Activated naive CD4-positive, alpha-beta T cell (primary cell): ENCODE data around the gene FBN1.

Source experiments
- DNase-seq, 4 experiments: peaks; one replicate each; lab custom pipeline; 2025; lab: John Stamatoyannopoulos, UW

The FBN1 gene

DNA sequence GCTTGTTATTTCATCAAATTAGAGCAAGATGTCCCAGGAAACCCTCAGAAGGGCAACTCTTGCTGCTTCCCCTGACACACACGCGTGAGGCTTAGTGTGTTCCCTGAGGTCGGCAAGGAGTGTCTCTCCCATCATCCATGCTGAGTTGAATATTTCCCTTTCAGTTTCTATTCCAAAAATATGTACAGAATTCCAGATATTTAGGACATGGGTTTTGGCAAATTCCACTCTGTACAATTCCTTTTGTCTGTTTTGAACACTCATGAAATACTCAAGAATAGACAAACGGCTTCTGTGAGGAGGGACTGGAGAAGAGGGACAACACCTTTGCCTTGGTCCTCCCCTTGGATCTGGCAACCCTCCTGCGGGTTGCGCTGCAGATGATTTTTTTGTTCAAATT is 176.2 kb downstream of the FBN1 start:
- DNase-seq: no peak

DNA sequence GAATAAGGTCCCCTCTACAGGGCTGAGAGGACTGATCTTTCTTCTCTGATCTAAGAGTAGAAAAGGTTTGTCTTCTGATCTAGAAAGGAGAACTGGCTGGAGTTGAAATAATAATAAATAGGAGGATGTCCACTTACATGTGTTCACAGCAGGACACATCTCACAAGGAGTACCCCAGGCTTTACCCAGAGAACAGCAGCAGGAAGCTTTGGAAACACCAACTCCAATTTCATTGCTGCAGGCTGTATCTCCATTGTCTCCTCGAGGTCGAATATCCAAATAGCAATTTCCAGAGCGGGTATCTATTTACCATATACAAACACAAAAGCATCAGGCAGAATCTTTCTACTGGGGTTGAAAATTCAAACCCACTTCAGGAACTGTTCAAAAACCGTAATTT is 177.7 kb downstream of the FBN1 start:
- no peak for DNase-seq

GRCh38 chr15:48466820-48467219 is 178.7 kb downstream of the FBN1 start:
- no peak for DNase-seq

GRCh38 chr15:48466079-48466478 is 179.4 kb downstream of the FBN1 start:
- DNase-seq: no peak

GRCh38 chr15:48465410-48465809 is 180.1 kb downstream of the FBN1 start:
- no peak for DNase-seq

- DNase-seq: no peak
Measured at GRCh38 chr15:48463366-48463880, 182.1 kb downstream of the FBN1 start.

- no peak for DNase-seq
Measured at GRCh38 chr15:48462688-48463087, 182.8 kb downstream of the FBN1 start.

DNA sequence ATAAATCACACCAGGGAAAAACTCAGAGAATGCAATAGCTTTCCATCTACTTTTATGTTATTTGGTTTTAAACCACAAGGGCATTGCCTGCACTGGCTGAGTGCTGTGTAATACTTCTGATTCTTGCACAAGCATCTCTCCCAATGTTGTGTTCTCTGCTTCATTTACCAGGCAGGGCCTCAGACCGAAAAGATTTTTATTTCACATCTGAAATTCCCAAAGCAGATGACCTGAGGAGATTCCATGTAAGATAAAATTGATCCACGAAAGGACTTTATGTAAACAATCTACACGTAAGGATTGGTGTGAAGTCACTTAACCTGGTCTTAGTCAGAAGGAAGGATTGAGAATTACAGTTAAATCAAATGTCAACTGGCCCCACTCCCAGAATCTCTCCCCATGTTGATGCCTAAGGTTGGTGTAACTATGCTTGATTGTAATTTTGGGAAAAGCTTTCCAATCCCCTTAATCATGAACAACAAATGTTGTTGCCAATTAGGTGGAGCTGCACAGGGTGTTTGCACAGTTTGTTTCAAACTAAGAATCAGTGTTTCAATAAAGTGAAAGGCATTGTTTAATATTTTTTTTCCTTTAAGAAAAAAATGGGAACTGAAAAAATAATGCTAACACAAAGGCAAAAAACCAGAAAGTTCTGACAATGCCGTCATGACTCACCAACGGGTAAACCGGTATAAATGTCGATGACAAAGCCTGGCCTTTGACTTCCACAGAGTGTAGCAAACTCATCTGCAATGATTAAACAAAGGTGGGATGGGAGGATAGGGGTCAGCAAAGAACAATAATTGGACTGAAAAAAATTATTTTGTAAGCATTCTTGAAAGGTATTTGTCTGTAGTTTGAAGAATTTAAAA is 185.7 kb downstream of the FBN1 start:
- no peak for DNase-seq

- DNase-seq: no peak
Measured at GRCh38 chr15:48458876-48459275, 186.6 kb downstream of the FBN1 start.

- DNase-seq: no peak
Measured at GRCh38 chr15:48456134-48456533, 189.4 kb downstream of the FBN1 start.

DNA sequence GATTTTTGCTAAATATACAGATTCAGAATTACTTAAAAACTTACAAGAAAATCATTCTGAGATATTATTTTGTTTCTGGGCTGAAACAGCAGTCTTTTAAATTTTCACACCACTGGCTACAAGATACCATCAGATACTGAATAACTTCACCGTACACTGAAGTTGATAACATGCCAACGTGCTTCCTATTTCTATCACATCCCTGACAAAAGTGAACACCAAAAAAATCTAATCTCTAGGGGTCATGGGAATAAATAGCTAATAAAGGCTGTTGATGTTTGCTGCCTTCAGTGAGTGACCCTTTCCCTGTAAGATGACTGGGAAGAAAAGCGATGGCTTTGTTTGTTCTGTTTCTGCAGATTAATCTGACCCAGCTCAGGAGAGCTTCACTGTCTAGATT is 193.8 kb downstream of the FBN1 start:
- DNase-seq: no peak

GRCh38 chr15:48451241-48451640 is 194.3 kb downstream of the FBN1 start:
- DNase-seq: no peak

DNA sequence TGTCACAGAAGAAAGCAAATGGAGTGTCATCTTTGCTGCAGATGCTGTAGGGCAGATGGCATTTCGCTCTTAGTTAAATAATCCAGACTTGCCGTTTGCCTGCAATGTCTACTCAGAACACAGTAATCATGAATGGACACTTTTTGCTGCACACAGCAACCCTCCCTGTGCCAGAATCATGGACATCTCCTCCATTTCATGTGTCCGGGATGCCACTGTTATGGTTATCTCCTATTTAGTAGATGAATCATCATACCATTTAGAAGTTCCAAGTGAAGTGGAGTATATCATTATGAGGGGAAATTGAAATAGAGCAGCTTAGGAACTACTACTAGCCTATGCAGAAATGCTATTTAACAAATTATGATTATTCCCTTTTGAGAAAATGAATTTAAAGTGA is 195.8 kb downstream of the FBN1 start:
- DNase-seq: no peak

- no peak for DNase-seq
Measured at GRCh38 chr15:48447657-48448056, 197.9 kb downstream of the FBN1 start.

DNA sequence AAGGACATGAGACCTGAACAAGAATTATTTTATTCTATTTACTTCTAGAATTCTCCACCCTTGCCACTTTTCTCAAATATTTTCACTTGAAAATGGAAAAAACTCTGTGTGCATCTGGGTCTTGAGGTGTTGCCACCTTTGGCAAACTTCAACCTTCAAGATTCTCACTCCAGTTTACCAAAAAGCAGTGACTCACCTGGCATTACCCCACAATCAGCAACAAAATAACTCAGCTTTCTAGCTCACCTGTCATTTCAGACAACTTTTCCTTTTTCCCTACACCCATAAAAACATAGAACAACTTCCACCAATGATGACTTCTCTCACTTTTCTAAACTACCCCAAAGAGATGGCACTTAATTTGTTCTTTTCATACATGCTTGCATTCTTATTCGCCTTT is 198.5 kb downstream of the FBN1 start:
- no peak for DNase-seq

GRCh38 chr15:48442011-48442410 is 203.5 kb downstream of the FBN1 start:
- DNase-seq: no peak

DNA sequence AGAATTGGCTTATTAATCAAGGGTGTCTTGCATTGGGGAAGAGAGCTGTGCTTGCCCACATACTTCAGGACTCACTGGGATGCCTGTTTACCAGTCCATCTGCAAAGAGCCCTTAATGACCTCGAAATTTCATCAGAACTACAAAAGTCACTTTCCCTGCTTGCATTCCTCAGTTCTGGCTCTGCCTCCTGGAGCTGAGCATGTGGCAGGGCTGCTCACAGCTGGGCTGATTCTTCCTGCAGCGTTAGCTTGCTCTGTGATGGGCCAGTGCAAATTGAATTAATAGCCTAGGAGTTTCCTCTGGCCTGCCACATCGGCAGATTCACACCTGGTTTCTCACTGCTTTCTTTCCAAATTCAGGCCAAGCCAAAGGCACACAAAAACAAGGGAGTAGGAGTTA is 205.4 kb downstream of the FBN1 start:
- no peak for DNase-seq

- no peak for DNase-seq
Measured at GRCh38 chr15:48437178-48437577, 208.3 kb downstream of the FBN1 start.

- DNase-seq: no peak
Measured at GRCh38 chr15:48435321-48435720, 210.2 kb downstream of the FBN1 start.

DNA sequence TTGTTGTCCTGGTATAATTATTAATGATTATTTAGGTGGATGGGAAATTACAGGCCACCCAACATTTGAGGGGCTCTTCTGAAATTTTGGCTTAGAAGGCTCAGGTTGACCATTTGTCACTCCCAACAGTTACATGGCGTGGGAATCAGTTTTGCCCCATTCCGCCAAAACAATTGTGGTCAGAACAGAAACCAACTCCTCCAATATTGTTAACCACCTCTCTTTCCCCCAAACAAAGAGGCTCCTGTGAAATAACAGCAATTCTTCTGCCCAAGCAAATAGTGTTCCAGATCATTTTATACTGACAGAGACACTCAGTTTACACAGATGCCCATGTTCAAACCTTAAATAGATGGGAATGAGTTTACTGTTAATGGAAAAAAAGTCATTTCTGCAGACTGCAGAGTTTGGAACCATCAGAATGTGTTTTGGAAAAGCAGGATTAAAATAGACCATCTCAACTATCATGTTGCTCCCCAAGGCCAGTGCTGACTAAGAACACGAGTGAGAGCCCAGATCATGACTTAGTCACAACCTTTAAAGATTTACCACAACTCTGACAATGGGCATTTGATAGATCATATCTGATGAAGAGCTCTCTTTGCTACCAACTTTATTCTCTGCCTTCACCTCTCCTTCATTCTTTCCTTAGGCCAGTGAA is 212.2 kb downstream of the FBN1 start:
- DNase-seq: no peak

DNA sequence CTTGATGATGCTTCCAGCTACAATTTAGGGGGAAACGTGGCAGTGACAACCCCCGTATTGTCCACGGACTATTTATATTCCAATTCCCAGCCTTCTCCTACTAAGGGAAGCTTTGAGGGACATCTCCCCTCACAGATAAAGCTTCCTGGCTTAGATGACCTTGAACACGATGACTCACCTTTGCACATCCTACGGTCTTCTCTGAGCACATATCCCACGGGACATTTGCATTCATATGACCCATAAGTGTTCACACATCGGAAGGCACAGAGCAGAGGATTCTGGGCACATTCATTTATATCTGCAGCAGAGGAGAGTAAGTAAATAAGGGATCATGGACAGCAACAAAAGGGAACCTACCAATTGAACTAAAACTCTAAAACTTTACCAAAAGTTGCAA is 212.8 kb downstream of the FBN1 start:
- DNase-seq: no peak

GRCh38 chr15:48427960-48428547 is 217.5 kb downstream of the FBN1 start:
- no peak for DNase-seq

DNA sequence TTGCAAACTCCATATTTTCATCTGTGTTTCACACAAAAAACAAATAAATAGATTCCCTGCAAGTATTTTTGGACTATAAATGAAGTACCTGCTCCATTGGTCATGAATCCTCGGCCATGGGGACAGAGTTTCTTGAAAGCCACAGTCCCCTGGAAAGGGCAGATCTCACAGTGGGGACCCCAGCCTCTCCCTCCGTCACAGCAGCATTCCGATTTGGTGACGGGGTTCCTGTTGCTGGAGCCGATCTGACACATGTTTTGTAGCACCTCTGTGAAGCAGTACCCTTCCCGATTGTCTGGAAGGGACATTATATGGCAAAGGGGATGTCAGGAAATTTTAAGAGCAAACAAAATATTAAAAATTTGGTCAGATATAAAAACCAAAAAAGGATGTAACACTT is 218.0 kb downstream of the FBN1 start:
- no peak for DNase-seq
